SK-N-MC (cell line): ENCODE results near the gene CHIC2.

ENCODE experiments used
- EZH2 ChIP-seq: fragments of 200-600 bp; sonication (generic); IDR thresholded peaks from one replicate; pipeline ENCODE4 v1.6.1; 2017; ENCODE audit warnings: antibody characterized with exemption
- FOXP2 ChIP-seq: optimal IDR thresholded peaks from 2 replicates; pipeline ENCODE3; 2011; ENCODE audit warnings: mild to moderate bottlenecking, moderate library complexity; ENCODE audit not compliant: insufficient read depth; ENCODE audit errors: extremely low read length, control extremely low read depth
- POLR2AphosphoS5 ChIP-seq: IDR thresholded peaks from 2 replicates; pipeline ENCODE4 v1.6.1; 2012; ENCODE audit warnings: mild to moderate bottlenecking, low read depth, low read length, borderline replicate concordance

GRCh38 chr4:54104907-54105306, 40.5 kb upstream of the CHIC2 start:
- TF ChIP-seq POLR2AphosphoS5 (no peak), EZH2 (no peak), FOXP2 (no peak)
